ENCODE measurements around the gene MCCD1.
"Not testable (repeated sequence)": the region's sequence is repeated elsewhere in the genome, so short reads cannot be mapped to it uniquely, and the experiment has no call there.

Gene MCCD1

GRCh38 chr6:31547727-31548543 lies 19.2 kb downstream of the MCCD1 start:
- TF ChIP-seq CTCF (conservative IDR thresholded peaks at IDR 0.05; ENCODE audit: low read depth, low read length) = no peak
- Histone ChIP-seq H3K4me1 (ENCODE audit: low read depth, poor library complexity, severe bottlenecking) (peaks cover 18% of the 10 kb centered on the region), H3K4me3 (IDR thresholded peaks at IDR 0.05; ENCODE audit: insufficient read depth, low read depth, low read length) (no peak overlapping the region), H4K20me1 (ENCODE audit: insufficient read depth) (no peaks in the 10 kb centered on the region), H3K79me2 (ENCODE audit: insufficient read depth, low read depth) (peaks cover 13% of the 10 kb centered on the region; the same call in 1 of the 2 replicates), H3K4me2 (peak overlapping the region; percentile 66), H3K27ac (peak overlapping the region; percentile 41; the same call in 1 of the 2 replicates), H2AFZ (ENCODE audit: low read depth) (peak overlapping the region; percentile 62; the same call in 1 of the 2 replicates), H3K36me3 (ENCODE audit: insufficient read depth) (no peaks in the 10 kb centered on the region), H3K9ac (peak overlapping the region; percentile 62; the same call in 1 of the 2 replicates), H3K27me3 (ENCODE audit: insufficient read depth, low read depth) (no peaks in the 10 kb centered on the region)

- H2AFZ ChIP-seq (ENCODE audit: low read depth) = no peak overlapping the region
- H3K4me1 ChIP-seq (ENCODE audit: low read depth, poor library complexity, severe bottlenecking) = peaks cover 18% of the 10 kb centered on the region
- H3K4me2 ChIP-seq = peak overlapping the region; percentile 66; the same call in 1 of the 2 replicates
- H3K27me3 ChIP-seq (ENCODE audit: insufficient read depth, low read depth) = no peaks in the 10 kb centered on the region
- TF ChIP-seq CTCF (conservative IDR thresholded peaks at IDR 0.05; ENCODE audit: low read depth, low read length) = no peak
- no peak overlapping the region for H3K9ac ChIP-seq
- H3K4me3 ChIP-seq (IDR thresholded peaks at IDR 0.05; ENCODE audit: insufficient read depth, low read depth, low read length) = no peak overlapping the region
- H3K27ac ChIP-seq = no peak overlapping the region
- no peaks in the 10 kb centered on the region for H4K20me1 ChIP-seq (ENCODE audit: insufficient read depth)
- no peaks in the 10 kb centered on the region for H3K36me3 ChIP-seq (ENCODE audit: insufficient read depth)
- H3K79me2 ChIP-seq (ENCODE audit: insufficient read depth, low read depth) = peaks cover 9% of the 10 kb centered on the region; the same call in 1 of the 2 replicates
These were observed 19.7 kb downstream of the MCCD1 start for GRCh38 chr6:31548544-31548873.

GRCh38 chr6:31551371-31551770 lies 22.6 kb downstream of the MCCD1 start:
- not testable (repeated sequence) for H3K4me3 ChIP-seq (IDR thresholded peaks at IDR 0.05; ENCODE audit: insufficient read depth, low read depth, low read length); H3K79me2 ChIP-seq (ENCODE audit: insufficient read depth, low read depth); H4K20me1 ChIP-seq (ENCODE audit: insufficient read depth); H3K27me3 ChIP-seq (ENCODE audit: insufficient read depth, low read depth); H3K36me3 ChIP-seq (ENCODE audit: insufficient read depth); H2AFZ ChIP-seq (ENCODE audit: low read depth); H3K9ac ChIP-seq; H3K4me2 ChIP-seq; H3K27ac ChIP-seq
- TF ChIP-seq CTCF (conservative IDR thresholded peaks at IDR 0.05; ENCODE audit: low read depth, low read length) = peak; percentile 36; the same call in 1 of the 2 replicates
- H3K4me1 ChIP-seq (ENCODE audit: low read depth, poor library complexity, severe bottlenecking) = peaks cover 18% of the 10 kb centered on the region

GRCh38 chr6:31556307-31556706 lies 27.5 kb downstream of the MCCD1 start:
- peaks cover 17% of the 10 kb centered on the region for H3K4me1 ChIP-seq (ENCODE audit: low read depth, poor library complexity, severe bottlenecking)
- no peak overlapping the region for H2AFZ ChIP-seq (ENCODE audit: low read depth)
- H3K9ac ChIP-seq = no peak overlapping the region
- no peaks in the 10 kb centered on the region for H4K20me1 ChIP-seq (ENCODE audit: insufficient read depth)
- H3K4me2 ChIP-seq = no peak overlapping the region
- no peaks in the 10 kb centered on the region for H3K79me2 ChIP-seq (ENCODE audit: insufficient read depth, low read depth)
- no peaks in the 10 kb centered on the region for H3K27me3 ChIP-seq (ENCODE audit: insufficient read depth, low read depth)
- no peaks in the 10 kb centered on the region for H3K36me3 ChIP-seq (ENCODE audit: insufficient read depth)
- H3K4me3 ChIP-seq (IDR thresholded peaks at IDR 0.05; ENCODE audit: insufficient read depth, low read depth, low read length) = no peak overlapping the region
- TF ChIP-seq CTCF (conservative IDR thresholded peaks at IDR 0.05; ENCODE audit: low read depth, low read length) = no peak
- no peak overlapping the region for H3K27ac ChIP-seq
